ENCODE results near the gene PRICKLE2.

DNA sequence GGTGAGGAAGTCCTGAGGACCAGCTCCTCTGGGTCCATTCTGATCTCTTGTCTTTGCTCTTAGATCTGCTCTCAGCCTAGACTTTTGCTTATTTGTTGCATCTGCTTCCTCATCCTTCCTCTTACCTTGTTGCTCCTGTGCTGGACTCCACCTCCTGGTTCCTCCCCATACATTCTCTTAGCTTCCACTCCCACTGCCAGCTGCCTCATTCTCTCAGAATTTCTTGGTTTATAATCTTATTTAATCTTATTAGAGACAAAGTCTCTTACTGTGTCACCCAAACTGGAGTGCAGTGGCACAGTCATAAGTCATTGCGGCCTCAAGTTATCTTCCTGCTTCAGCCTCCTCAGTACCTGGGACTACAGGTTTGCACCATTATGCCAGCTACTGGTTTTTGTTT is 133.8 kb downstream of the PRICKLE2 start:
- TF ChIP-seq TAF1 (IDR thresholded peaks at IDR 0.05; ENCODE audit: borderline replicate concordance, insufficient read depth, low read length) = no peak
- TF ChIP-seq POLR2AphosphoS5 (IDR thresholded peaks at IDR 0.05; ENCODE audit: low read depth, low read length) = no peak
- TF ChIP-seq, protein P1, sequence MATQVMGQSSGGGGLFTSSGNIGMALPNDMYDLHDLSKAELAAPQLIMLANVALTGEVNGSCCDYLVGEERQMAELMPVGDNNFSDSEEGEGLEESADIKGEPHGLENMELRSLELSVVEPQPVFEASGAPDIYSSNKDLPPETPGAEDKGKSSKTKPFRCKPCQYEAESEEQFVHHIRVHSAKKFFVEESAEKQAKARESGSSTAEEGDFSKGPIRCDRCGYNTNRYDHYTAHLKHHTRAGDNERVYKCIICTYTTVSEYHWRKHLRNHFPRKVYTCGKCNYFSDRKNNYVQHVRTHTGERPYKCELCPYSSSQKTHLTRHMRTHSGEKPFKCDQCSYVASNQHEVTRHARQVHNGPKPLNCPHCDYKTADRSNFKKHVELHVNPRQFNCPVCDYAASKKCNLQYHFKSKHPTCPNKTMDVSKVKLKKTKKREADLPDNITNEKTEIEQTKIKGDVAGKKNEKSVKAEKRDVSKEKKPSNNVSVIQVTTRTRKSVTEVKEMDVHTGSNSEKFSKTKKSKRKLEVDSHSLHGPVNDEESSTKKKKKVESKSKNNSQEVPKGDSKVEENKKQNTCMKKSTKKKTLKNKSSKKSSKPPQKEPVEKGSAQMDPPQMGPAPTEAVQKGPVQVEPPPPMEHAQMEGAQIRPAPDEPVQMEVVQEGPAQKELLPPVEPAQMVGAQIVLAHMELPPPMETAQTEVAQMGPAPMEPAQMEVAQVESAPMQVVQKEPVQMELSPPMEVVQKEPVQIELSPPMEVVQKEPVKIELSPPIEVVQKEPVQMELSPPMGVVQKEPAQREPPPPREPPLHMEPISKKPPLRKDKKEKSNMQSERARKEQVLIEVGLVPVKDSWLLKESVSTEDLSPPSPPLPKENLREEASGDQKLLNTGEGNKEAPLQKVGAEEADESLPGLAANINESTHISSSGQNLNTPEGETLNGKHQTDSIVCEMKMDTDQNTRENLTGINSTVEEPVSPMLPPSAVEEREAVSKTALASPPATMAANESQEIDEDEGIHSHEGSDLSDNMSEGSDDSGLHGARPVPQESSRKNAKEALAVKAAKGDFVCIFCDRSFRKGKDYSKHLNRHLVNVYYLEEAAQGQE (IDR thresholded peaks at IDR 0.05; ENCODE audit: insufficient read depth in 1 of 2, low read depth in 2 of 2, low read length in 2 of 2) = no peak

Measured in PFSK-1 (cell line).